ENCODE measurements around the gene NDUFA12. TPM values are rescaled to one million over a fixed set of nuclear protein-coding genes. Genes with fewer than 3 reads are reported as not detected.

NDUFA12 gene
- total and polyA plus RNA-seq, 2 donors, result 119 to 136 TPM

DNA sequence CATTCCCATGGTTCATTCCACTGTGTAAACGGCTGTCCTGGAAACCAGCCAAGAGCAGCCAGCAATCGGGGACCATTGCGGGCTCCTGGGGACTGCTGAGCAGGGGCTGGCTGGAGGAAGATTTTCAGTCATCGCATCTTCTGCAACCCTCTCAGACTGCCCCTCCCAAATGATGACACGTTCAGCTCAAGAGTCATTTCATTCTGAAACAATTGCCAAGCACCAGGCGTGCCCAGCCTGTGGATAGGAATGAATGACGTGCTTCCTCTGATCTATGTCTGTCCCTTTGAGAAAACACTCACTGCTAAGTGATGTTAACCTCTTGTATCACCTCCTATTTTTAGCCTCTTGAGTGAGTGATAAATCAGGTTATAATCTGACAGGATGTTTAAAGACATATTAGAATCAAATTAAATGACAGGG, 62.0 kb downstream of the NDUFA12 start:
- no peak overlapping the region for H3K27ac ChIP-seq (ENCODE audit: low read depth in 1 of 2, low read length in 1 of 2)
- WGBS, result 90% methylated on average over 7 of the region's 7 CpGs

DNA sequence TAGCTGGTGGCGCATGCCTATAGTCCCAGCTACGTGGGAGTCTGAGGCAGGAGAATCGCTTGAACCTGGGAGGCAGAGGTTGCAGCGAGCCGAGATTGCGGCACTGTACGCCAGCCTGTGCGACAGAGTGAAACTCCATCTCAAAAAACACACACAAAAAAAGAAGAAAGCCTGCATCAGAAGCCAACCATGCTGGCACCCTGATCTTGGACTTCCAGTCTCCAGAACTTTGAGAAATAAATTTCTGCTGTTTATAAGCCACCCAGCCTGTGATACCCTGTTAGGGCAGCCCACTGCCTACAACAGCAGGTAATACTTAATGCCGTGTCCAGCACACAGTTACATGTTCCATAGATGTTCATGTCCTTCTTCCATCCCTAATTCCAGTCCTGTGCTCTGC, 62.7 kb downstream of the NDUFA12 start:
- Histone ChIP-seq H3K4me1 (ENCODE audit: control insufficient read depth in 2 of 2, insufficient read depth in 2 of 2, low read length in 2 of 2) (peaks cover 0 to 3% of the 10 kb centered on the region in 2 donors), H3K27me3 (ENCODE audit: control insufficient read depth in 2 of 2, insufficient read depth in 1 of 2, low read length in 1 of 2) (no peaks in the 10 kb centered on the region), H3K4me3 (ENCODE audit: low read length in 2 of 2) (no peak overlapping the region), H3K36me3 (ENCODE audit: control insufficient read depth in 2 of 2, insufficient read depth in 2 of 2, low read length in 1 of 2) (no peaks in the 10 kb centered on the region), H3K27ac (ENCODE audit: low read depth in 1 of 2, low read length in 1 of 2) (no peak overlapping the region), H3K9me3 (ENCODE audit: control insufficient read depth in 2 of 2, insufficient read depth in 1 of 2, low read length in 1 of 2) (no peaks in the 10 kb centered on the region)
- DNase-seq (ENCODE audit: low read depth in 6 of 9, low spot score in 9 of 9), result no peak
- WGBS, result over 99% methylated on average over 9 of the region's 9 CpGs

More for the DNA sequence above, 62.0 kb downstream of the NDUFA12 start:
- DNase-seq (ENCODE audit: low read depth in 6 of 9, low spot score in 9 of 9), result no peak
- Histone ChIP-seq H3K36me3 (ENCODE audit: control insufficient read depth in 2 of 2, insufficient read depth in 2 of 2, low read length in 1 of 2) (no peaks in the 10 kb centered on the region), H3K27me3 (ENCODE audit: control insufficient read depth in 2 of 2, insufficient read depth in 1 of 2, low read length in 1 of 2) (no peaks in the 10 kb centered on the region), H3K9me3 (ENCODE audit: control insufficient read depth in 2 of 2, insufficient read depth in 1 of 2, low read length in 1 of 2) (no peaks in the 10 kb centered on the region), H3K4me1 (ENCODE audit: control insufficient read depth in 2 of 2, insufficient read depth in 2 of 2, low read length in 2 of 2) (peaks cover 0 to 3% of the 10 kb centered on the region in 2 donors), H3K4me3 (ENCODE audit: low read length in 2 of 2) (no peak overlapping the region)

DNA sequence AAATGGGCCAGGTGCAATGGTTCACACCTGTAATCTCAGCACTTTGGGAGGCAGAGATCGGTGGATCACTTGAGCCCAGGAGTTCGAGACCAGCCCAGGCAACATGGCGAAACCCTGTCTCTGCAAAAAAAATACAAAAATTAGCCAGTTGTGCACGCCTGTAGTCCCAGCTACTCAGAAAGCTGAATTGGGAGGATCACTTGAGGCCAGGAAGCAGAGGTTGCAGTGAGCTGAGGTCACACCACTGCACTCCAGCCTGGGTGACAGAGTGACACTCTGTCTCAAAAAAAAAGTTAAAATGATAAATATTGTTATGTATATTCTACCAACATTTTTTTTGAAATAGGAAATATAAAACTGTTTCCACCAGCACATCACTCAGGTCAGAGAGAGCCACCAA, 64.9 kb downstream of the NDUFA12 start:
- H3K4me1 ChIP-seq (ENCODE audit: control insufficient read depth in 2 of 2, insufficient read depth in 2 of 2, low read length in 2 of 2), result peaks cover 0 to 3% of the 10 kb centered on the region in 2 donors
- no peak overlapping the region for H3K4me3 ChIP-seq (ENCODE audit: low read length in 2 of 2)
- DNase-seq (ENCODE audit: low read depth in 6 of 9, low spot score in 9 of 9), result no peak
- H3K9me3 ChIP-seq (ENCODE audit: control insufficient read depth in 2 of 2, insufficient read depth in 1 of 2, low read length in 1 of 2), result no peaks in the 10 kb centered on the region
- no peaks in the 10 kb centered on the region for H3K27me3 ChIP-seq (ENCODE audit: control insufficient read depth in 2 of 2, insufficient read depth in 1 of 2, low read length in 1 of 2)
- H3K36me3 ChIP-seq (ENCODE audit: control insufficient read depth in 2 of 2, insufficient read depth in 2 of 2, low read length in 1 of 2), result no peaks in the 10 kb centered on the region
- H3K27ac ChIP-seq (ENCODE audit: low read depth in 1 of 2, low read length in 1 of 2), result no peak overlapping the region
- 96% methylated on average over 4 of the region's 4 CpGs for WGBS

DNA sequence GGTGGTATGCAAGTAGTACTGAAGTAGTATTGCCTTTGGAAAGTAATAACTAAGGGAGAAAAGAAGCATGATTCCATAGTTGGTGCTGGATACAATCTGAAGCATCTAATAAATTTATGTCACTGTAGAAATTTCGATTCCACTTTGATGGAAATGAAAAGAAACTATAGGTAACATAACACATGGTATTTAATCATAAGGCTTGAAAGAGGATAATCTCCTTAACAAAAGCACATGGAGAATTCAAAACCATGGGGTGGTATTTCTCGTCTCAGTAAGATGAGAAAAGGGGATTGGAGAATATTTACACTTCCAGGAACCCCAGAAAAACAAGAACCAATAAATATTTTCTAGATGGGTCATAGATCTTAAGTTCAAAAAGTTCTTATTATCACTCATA, 72.7 kb downstream of the NDUFA12 start:
- Histone ChIP-seq H3K27me3 (ENCODE audit: control insufficient read depth in 2 of 2, insufficient read depth in 1 of 2, low read length in 1 of 2) (no peaks in the 10 kb centered on the region), H3K36me3 (ENCODE audit: control insufficient read depth in 2 of 2, insufficient read depth in 2 of 2, low read length in 1 of 2) (no peaks in the 10 kb centered on the region), H3K4me3 (ENCODE audit: low read length in 2 of 2) (no peak overlapping the region), H3K9me3 (ENCODE audit: control insufficient read depth in 2 of 2, insufficient read depth in 1 of 2, low read length in 1 of 2) (no peaks in the 10 kb centered on the region), H3K27ac (ENCODE audit: low read depth in 1 of 2, low read length in 1 of 2) (no peak overlapping the region), H3K4me1 (ENCODE audit: control insufficient read depth in 2 of 2, insufficient read depth in 2 of 2, low read length in 2 of 2) (no peaks in the 10 kb centered on the region)
- 93% methylated on average over 2 of the region's 2 CpGs for WGBS
- DNase-seq (ENCODE audit: low read depth in 6 of 9, low spot score in 9 of 9), result no peak

DNA sequence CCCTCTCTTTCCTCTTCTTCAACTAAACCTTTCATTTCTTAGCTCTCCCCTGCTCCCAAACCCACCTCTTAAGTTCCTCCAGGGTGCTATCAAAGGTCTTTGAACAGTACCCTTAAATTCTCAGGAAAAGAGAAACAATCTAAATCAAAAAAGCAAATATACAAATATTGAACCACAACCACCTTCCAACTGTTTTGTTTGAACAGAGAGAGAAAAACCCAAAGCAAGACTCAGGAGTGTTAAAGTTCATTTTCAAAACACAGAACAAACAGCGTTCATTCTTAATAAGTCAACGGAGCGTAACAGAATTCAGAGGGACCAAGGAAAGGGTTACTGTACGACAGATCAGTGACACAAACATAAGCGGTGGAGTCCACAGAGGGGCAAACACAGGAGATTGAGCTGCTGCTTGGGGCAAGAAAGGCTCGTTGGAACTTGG, 73.3 kb downstream of the NDUFA12 start:
- Histone ChIP-seq H3K4me1 (ENCODE audit: control insufficient read depth in 2 of 2, insufficient read depth in 2 of 2, low read length in 2 of 2) (no peaks in the 10 kb centered on the region), H3K9me3 (ENCODE audit: control insufficient read depth in 2 of 2, insufficient read depth in 1 of 2, low read length in 1 of 2) (no peaks in the 10 kb centered on the region), H3K27ac (ENCODE audit: low read depth in 1 of 2, low read length in 1 of 2) (no peak overlapping the region), H3K27me3 (ENCODE audit: control insufficient read depth in 2 of 2, insufficient read depth in 1 of 2, low read length in 1 of 2) (no peaks in the 10 kb centered on the region), H3K36me3 (ENCODE audit: control insufficient read depth in 2 of 2, insufficient read depth in 2 of 2, low read length in 1 of 2) (no peaks in the 10 kb centered on the region), H3K4me3 (ENCODE audit: low read length in 2 of 2) (no peak overlapping the region)
- 93% methylated on average over 6 of the region's 6 CpGs for WGBS
- no peak for DNase-seq (ENCODE audit: low read depth in 6 of 9, low spot score in 9 of 9)

DNA sequence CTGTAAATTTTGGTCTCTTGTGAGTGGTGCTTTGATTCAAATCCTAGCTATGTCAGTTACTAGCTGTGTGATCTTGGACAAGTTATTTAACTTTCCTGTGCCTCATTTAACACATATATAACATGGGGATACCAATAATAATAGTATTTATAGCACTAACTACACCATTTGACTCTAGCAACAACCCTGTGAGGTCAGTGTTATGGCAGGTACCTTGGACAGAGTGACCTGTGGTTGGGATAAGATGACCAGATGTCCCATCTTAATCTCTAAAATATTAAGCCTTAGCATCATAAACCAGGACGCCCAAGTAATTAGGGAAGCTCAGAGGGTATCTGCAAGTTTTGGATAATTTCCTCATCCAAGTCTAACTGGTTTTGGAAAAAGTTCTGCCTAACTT, 73.7 kb downstream of the NDUFA12 start:
- no peaks in the 10 kb centered on the region for H3K27me3 ChIP-seq (ENCODE audit: control insufficient read depth in 2 of 2, insufficient read depth in 1 of 2, low read length in 1 of 2)
- 99% methylated on average over 1 of the region's 1 CpG for WGBS
- H3K36me3 ChIP-seq (ENCODE audit: control insufficient read depth in 2 of 2, insufficient read depth in 2 of 2, low read length in 1 of 2), result no peaks in the 10 kb centered on the region
- no peak overlapping the region for H3K27ac ChIP-seq (ENCODE audit: low read depth in 1 of 2, low read length in 1 of 2)
- no peak overlapping the region for H3K4me3 ChIP-seq (ENCODE audit: low read length in 2 of 2)
- DNase-seq (ENCODE audit: low read depth in 6 of 9, low spot score in 9 of 9), result no peak
- H3K9me3 ChIP-seq (ENCODE audit: control insufficient read depth in 2 of 2, insufficient read depth in 1 of 2, low read length in 1 of 2), result no peaks in the 10 kb centered on the region
- no peaks in the 10 kb centered on the region for H3K4me1 ChIP-seq (ENCODE audit: control insufficient read depth in 2 of 2, insufficient read depth in 2 of 2, low read length in 2 of 2)

DNA sequence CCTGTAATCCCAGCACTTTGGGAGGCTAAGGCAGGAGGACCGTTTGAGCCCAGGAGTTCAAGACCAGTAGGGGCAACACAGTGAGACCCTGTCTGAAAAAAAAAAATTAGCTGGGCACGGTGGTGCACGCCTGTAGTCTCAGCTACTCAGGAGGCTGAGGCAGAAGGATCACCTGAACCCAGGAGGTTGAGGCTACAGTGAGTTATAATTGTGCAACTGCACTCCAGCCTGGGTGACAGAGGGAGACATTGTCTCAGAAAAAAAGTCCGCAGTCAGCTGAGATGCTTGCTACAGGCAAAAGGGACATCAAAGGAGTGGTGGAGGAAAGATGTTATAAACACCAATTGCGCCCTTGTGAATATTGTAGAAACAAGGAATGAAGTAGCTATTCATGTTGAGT, 77.8 kb downstream of the NDUFA12 start:
- 90% methylated on average over 5 of the region's 5 CpGs for WGBS
- Histone ChIP-seq H3K36me3 (ENCODE audit: control insufficient read depth in 2 of 2, insufficient read depth in 2 of 2, low read length in 1 of 2) (no peaks in the 10 kb centered on the region), H3K27me3 (ENCODE audit: control insufficient read depth in 2 of 2, insufficient read depth in 1 of 2, low read length in 1 of 2) (no peaks in the 10 kb centered on the region), H3K27ac (ENCODE audit: low read depth in 1 of 2, low read length in 1 of 2) (no peak overlapping the region), H3K9me3 (ENCODE audit: control insufficient read depth in 2 of 2, insufficient read depth in 1 of 2, low read length in 1 of 2) (no peaks in the 10 kb centered on the region), H3K4me3 (ENCODE audit: low read length in 2 of 2) (no peak overlapping the region), H3K4me1 (ENCODE audit: control insufficient read depth in 2 of 2, insufficient read depth in 2 of 2, low read length in 2 of 2) (no peaks in the 10 kb centered on the region)
- no peak for DNase-seq (ENCODE audit: low read depth in 6 of 9, low spot score in 9 of 9)

DNA sequence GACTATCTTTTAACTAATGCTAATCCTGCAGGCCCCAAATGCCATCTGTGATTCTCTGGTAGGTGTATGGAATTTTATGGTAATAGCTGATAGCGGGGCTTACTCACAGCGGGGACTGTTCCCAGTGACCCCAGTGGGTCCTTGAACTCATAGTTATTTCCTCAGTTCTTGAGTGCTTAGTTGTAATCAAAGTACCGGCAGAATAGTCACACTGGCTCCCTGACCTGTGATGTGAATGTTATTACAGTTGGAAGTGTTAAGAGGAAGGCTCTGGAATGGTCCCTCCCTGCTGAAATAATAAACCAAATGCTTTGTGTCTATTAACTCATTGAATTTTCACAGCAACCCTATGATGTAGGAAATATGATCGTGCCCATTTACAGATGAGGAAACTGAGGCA, 78.3 kb downstream of the NDUFA12 start:
- no peaks in the 10 kb centered on the region for H3K36me3 ChIP-seq (ENCODE audit: control insufficient read depth in 2 of 2, insufficient read depth in 2 of 2, low read length in 1 of 2)
- 94% methylated on average over 4 of the region's 4 CpGs for WGBS
- H3K4me1 ChIP-seq (ENCODE audit: control insufficient read depth in 2 of 2, insufficient read depth in 2 of 2, low read length in 2 of 2), result no peaks in the 10 kb centered on the region
- DNase-seq (ENCODE audit: low read depth in 6 of 9, low spot score in 9 of 9), result no peak
- no peaks in the 10 kb centered on the region for H3K27me3 ChIP-seq (ENCODE audit: control insufficient read depth in 2 of 2, insufficient read depth in 1 of 2, low read length in 1 of 2)
- H3K9me3 ChIP-seq (ENCODE audit: control insufficient read depth in 2 of 2, insufficient read depth in 1 of 2, low read length in 1 of 2), result no peaks in the 10 kb centered on the region
- H3K4me3 ChIP-seq (ENCODE audit: low read length in 2 of 2), result no peak overlapping the region
- no peak overlapping the region for H3K27ac ChIP-seq (ENCODE audit: low read depth in 1 of 2, low read length in 1 of 2)

DNA sequence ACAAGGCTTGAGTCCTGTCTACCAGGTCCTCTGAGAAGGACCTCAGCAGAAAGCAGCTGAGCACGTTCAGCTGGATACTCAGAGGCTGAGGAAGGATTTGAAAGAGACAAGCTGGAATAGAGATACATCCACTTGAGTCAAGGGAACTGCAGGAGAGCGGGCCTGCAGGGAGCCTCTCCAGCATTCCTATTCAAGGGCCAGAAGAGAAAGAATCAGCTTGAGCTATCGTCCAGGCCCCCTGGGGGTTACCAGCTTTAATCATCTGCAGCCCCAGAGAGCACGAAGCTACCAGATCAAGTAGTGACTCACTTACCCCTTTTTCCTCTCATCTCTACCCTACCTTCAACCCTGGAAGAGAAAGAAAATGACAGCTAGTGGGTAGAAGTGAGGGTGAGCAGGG, 80.9 kb downstream of the NDUFA12 start:
- Histone ChIP-seq H3K27ac (ENCODE audit: low read depth in 1 of 2, low read length in 1 of 2) (no peak overlapping the region), H3K4me3 (ENCODE audit: low read length in 2 of 2) (no peak overlapping the region)

More for the DNA sequence above, 80.9 kb downstream of the NDUFA12 start:
- no peaks in the 10 kb centered on the region for H3K9me3 ChIP-seq (ENCODE audit: control insufficient read depth in 2 of 2, insufficient read depth in 1 of 2, low read length in 1 of 2)
- 87% methylated on average over 4 of the region's 4 CpGs for WGBS
- H3K36me3 ChIP-seq (ENCODE audit: control insufficient read depth in 2 of 2, insufficient read depth in 2 of 2, low read length in 1 of 2), result no peaks in the 10 kb centered on the region
- H3K4me1 ChIP-seq (ENCODE audit: control insufficient read depth in 2 of 2, insufficient read depth in 2 of 2, low read length in 2 of 2), result no peaks in the 10 kb centered on the region
- no peak for DNase-seq (ENCODE audit: low read depth in 6 of 9, low spot score in 9 of 9)
- no peaks in the 10 kb centered on the region for H3K27me3 ChIP-seq (ENCODE audit: control insufficient read depth in 2 of 2, insufficient read depth in 1 of 2, low read length in 1 of 2)
